K562 (cell line): ENCODE data around the gene TOR1A. TPM values are rescaled to one million over a fixed set of nuclear protein-coding genes. Genes with fewer than 3 reads are reported as not detected.

Experiments used
- BCLAF1 ChIP-seq, 2 experiments: fragments of 450-650 bp in 1 of 2; IDR thresholded peaks; 2 replicates each; pipeline ENCODE4 v1.6.1; 2011 to 2017; ENCODE audit warnings: low read depth in 2 of 2, antibody characterized with exemption in 1 of 2, borderline replicate concordance in 1 of 2, low read length in 1 of 2, mild to moderate bottlenecking in 1 of 2, mixed read lengths in 1 of 2; ENCODE audit not compliant: control insufficient read depth in 1 of 2
- CHD7 ChIP-seq: fragments of 200-600 bp; sonication (generic); IDR thresholded peaks from one replicate; pipeline ENCODE4 v1.6.1; 2012; ENCODE audit warnings: mild to moderate bottlenecking, low read depth, low read length, inconsistent platforms
- E2F6 ChIP-seq, 2 experiments: IDR thresholded peaks; 2 replicates each; pipeline ENCODE4 v1.6.1; 2011; ENCODE audit warnings: borderline replicate concordance in 1 of 2, control low read depth in 1 of 2, low read depth in 1 of 2, low read length in 1 of 2, mild to moderate bottlenecking in 1 of 2, mixed read lengths in 1 of 2, moderate library complexity in 1 of 2; ENCODE audit not compliant: insufficient read depth in 1 of 2, insufficient read length in 1 of 2, poor library complexity in 1 of 2, severe bottlenecking in 1 of 2; ENCODE audit errors: extremely low read depth in 1 of 2
- STAT6 ChIP-seq: sonication (generic); formaldehyde crosslinking; IDR thresholded peaks from 2 replicates; pipeline ENCODE4 v1.8.1; 2023; ENCODE audit warnings: mild to moderate bottlenecking, missing genetic modification reagents
- ZNF12 ChIP-seq: sonication (generic); formaldehyde crosslinking; IDR thresholded peaks from 2 replicates; pipeline ENCODE4 v1.4.0; 2020; ENCODE audit warnings: mild to moderate bottlenecking, missing genetic modification reagents
- ZNF431 ChIP-seq: sonication (generic); formaldehyde crosslinking; IDR thresholded peaks from 2 replicates; pipeline ENCODE4 v1.8.0; 2022; ENCODE audit warnings: mild to moderate bottlenecking, missing genetic modification reagents
- polyA plus RNA-seq, 8 experiments: library from polyadenylated mRNA; depleted of rRNA in 4 of 8; stranded (reverse) in 5 of 8; unstranded in 3 of 8; fragments of >200 nt; fragmentation: Nextera tagmentation in 2 of 8; fragmentation: Illumina TruSeq in 1 of 8; extraction: Ambion mirVana in 2 of 8; extraction: Trizol in 1 of 8; gene quantifications; 2 replicates each; pipeline versions ENCODE4 v1.2.1 to v1.2.3, GENCODE V29; 2011 to 2014; ENCODE audit warnings: inconsistent platforms in 1 of 8, missing spikeins in 1 of 8
- total RNA-seq, 7 experiments: library from RNA; depleted of rRNA in 6 of 7; stranded (reverse); fragments of >200 nt in 6 of 7; fragmentation: Illumina TruSeq in 2 of 7; extraction: Trizol in 2 of 7; gene quantifications; 2 replicates each; pipeline versions ENCODE4 v1.2.1 to v1.2.3, GENCODE V29; 2011 to 2021; ENCODE audit warnings: low replicate concordance in 1 of 7

TOR1A gene
- total and polyA plus RNA-seq, 9 of the 15 experiments (the other 6 are each of a cell fraction or from before 2014, with no cell fraction given): 4.5 to 85.8 (median 51.3) TPM

- TF ChIP-seq STAT6 (CRISPR knock-in tag) (0 out of 2 replicates have a peak, but pooled peaks have one; percentile 39), E2F6 (IDR thresholded peaks at IDR 0.05; ENCODE audit: borderline replicate concordance in 1 of 2, extremely low read depth in 1 of 2, insufficient read depth in 1 of 2, insufficient read length in 1 of 2, low read depth in 1 of 2, low read length in 1 of 2, poor library complexity in 1 of 2, severe bottlenecking in 1 of 2) (no peak), ZNF12 (peak; percentile 85; the same call in 1 of the 2 replicates), ZNF431 (peak; percentile 56; the same call in 1 of the 2 replicates), CHD7 (no peak), BCLAF1 (IDR thresholded peaks at IDR 0.05; ENCODE audit: borderline replicate concordance in 1 of 2, control insufficient read depth in 1 of 2, low read depth in 2 of 2, low read length in 1 of 2) (no peak)
Measured at GRCh38 chr9:129835860-129836223, 11.9 kb upstream of the TOR1A start (continued).
